PC-9 (cell line): ENCODE measurements around the gene SDHB.

Experiments
- EZH2 ChIP-seq: fragments of 200-600 bp; sonication (generic); IDR thresholded peaks from 2 replicates; pipeline ENCODE4 v1.8.0; 2017; ENCODE audit warnings: antibody characterized with exemption, low read depth
- TF ChIP-seq, protein P1 (sequence below): fragments of 200-600 bp; sonication (generic); conservative IDR thresholded peaks from 2 replicates; pipeline ENCODE4 v1.6.1; 2017; ENCODE audit warnings: mixed run types, antibody characterized with exemption, mild to moderate bottlenecking, moderate library complexity

DNA sequence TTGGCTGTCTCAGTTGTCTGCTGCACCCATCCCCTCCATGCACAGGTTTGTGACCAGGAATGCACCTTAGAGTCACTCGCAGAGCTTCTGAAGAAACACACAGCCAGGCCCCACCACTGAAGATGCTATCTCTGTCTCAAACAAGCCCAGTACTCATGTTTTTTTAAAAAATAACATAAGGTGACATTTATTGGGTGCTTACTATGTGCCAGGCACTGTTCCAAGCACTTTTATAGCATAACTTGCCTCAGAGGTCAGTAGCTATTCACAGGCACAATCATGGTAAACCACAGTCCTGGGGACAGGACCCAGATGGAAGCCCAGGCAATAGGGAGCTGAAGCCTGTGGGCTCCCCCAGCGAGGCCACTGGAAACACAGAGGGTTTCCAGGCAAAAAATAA is 33.3 kb downstream of the SDHB start:
- TF ChIP-seq EZH2: no peak
- TF ChIP-seq, protein P1, sequence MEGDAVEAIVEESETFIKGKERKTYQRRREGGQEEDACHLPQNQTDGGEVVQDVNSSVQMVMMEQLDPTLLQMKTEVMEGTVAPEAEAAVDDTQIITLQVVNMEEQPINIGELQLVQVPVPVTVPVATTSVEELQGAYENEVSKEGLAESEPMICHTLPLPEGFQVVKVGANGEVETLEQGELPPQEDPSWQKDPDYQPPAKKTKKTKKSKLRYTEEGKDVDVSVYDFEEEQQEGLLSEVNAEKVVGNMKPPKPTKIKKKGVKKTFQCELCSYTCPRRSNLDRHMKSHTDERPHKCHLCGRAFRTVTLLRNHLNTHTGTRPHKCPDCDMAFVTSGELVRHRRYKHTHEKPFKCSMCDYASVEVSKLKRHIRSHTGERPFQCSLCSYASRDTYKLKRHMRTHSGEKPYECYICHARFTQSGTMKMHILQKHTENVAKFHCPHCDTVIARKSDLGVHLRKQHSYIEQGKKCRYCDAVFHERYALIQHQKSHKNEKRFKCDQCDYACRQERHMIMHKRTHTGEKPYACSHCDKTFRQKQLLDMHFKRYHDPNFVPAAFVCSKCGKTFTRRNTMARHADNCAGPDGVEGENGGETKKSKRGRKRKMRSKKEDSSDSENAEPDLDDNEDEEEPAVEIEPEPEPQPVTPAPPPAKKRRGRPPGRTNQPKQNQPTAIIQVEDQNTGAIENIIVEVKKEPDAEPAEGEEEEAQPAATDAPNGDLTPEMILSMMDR: no peak
